Coronary artery (tissue), 2 donors: ENCODE measurements around the gene HSD17B1.

ENCODE experiments used
- DNase-seq: peaks from one replicate; pipeline ENCODE4 v3.0.0-alpha.2; 2017; ENCODE audit warnings: low spot score
- H3K27ac ChIP-seq, 2 donors: fragments of 200-600 bp; sonication (generic); one replicate each; pipeline ENCODE4 v1.5.1; 2016 to 2019
- H3K4me3 ChIP-seq: fragments of 200-600 bp; sonication (generic); 2 replicates; pipeline ENCODE4 v1.5.1; 2016; ENCODE audit warnings: mild to moderate bottlenecking, moderate library complexity
- TF ChIP-seq, protein P1 (sequence below): fragments of 200-600 bp; sonication (generic); IDR thresholded peaks from one replicate; pipeline ENCODE4 v1.5.1; 2019; ENCODE audit warnings: antibody characterized with exemption

HSD17B1 gene

DNA sequence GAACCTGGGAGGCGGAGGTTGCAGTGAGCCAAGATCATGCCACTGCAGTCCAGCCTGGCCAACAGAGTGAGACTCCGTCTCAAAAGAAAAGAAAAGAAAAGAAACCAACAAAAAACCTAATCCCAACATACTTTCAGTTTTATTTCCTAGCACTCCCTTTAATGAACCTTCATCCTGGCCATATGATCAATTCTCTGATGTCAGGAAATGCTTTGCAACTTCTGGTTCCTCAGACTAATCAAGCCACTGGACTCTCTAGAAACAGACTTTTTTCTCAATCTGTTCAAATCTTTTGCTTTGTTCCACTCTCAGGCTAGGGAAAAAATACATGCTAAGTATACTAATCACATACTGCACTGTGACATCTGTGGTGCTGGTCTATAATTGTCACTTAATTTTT lies 38.2 kb downstream of the HSD17B1 start:
- TF ChIP-seq, protein P1, sequence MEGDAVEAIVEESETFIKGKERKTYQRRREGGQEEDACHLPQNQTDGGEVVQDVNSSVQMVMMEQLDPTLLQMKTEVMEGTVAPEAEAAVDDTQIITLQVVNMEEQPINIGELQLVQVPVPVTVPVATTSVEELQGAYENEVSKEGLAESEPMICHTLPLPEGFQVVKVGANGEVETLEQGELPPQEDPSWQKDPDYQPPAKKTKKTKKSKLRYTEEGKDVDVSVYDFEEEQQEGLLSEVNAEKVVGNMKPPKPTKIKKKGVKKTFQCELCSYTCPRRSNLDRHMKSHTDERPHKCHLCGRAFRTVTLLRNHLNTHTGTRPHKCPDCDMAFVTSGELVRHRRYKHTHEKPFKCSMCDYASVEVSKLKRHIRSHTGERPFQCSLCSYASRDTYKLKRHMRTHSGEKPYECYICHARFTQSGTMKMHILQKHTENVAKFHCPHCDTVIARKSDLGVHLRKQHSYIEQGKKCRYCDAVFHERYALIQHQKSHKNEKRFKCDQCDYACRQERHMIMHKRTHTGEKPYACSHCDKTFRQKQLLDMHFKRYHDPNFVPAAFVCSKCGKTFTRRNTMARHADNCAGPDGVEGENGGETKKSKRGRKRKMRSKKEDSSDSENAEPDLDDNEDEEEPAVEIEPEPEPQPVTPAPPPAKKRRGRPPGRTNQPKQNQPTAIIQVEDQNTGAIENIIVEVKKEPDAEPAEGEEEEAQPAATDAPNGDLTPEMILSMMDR = no peak
- H3K4me3 ChIP-seq = no peak overlapping the region
- no peak overlapping the region for H3K27ac ChIP-seq
- no peak for DNase-seq

DNA sequence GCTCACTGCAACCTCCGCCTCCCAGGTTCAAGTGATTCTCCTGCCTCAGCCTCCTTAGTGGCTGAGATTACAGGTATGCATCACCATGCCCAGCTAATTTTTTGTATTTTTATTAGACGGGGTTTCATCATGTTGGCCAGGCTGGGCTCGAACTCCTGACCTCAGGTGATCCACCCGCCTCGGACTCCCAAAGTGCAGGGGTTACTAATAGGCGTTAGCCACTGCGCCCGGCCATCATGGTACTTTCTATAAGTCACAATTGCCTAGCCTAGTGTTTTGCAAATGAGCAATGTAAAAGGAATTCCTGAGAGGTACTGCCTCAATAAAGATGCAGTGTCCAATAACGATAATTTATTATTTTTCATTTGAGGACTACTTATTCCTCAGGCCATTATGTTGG lies 38.7 kb downstream of the HSD17B1 start:
- no peak for DNase-seq

DNA sequence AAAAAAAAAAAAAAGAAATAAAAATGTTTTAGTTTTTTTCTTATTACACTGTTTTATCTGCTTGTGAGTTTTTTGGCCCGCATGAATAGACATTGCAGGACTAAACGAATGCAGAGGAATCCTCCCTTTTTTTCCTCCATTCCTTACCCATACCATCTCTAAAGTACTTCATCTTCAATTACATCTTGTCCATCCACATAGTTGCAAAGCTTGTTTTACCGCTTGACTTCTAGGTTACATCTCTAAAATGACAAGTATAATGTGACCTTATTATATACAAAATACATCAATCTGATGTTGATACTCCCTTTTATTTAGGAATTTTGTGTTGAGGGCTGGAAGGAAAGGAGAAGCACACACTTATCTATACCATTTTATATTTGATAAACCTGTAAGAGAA lies 43.7 kb downstream of the HSD17B1 start:
- no peak for DNase-seq
- H3K27ac ChIP-seq = no peak overlapping the region
- H3K4me3 ChIP-seq = no peak overlapping the region
- TF ChIP-seq, protein P1 = no peak

More for the DNA sequence above, 38.7 kb downstream of the HSD17B1 start:
- H3K27ac ChIP-seq = no peak overlapping the region
- TF ChIP-seq, protein P1 = no peak
- H3K4me3 ChIP-seq = no peak overlapping the region

DNA sequence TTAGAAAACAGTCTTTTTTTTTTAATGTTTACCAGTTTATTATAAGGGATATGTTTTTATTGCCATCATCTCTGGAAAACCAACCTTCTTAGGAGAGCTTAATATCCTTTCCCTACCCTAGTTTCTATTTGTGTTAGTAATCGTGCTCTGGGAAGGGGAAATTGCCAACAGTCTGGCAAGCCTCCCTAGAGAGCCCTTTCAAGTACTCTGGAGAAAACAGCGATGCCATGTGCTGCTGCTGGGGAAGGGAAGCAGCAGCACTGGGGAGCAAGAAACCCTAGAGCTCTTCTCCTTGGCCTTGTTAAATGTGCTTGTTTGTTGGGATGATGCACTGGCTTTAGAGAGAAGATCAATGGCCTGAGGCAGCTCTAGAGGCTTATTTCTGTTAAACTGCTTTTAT lies 46.2 kb downstream of the HSD17B1 start:
- TF ChIP-seq, protein P1 = no peak
- DNase-seq = no peak
- Histone ChIP-seq H3K4me3 (no peak overlapping the region), H3K27ac (no peak overlapping the region)

DNA sequence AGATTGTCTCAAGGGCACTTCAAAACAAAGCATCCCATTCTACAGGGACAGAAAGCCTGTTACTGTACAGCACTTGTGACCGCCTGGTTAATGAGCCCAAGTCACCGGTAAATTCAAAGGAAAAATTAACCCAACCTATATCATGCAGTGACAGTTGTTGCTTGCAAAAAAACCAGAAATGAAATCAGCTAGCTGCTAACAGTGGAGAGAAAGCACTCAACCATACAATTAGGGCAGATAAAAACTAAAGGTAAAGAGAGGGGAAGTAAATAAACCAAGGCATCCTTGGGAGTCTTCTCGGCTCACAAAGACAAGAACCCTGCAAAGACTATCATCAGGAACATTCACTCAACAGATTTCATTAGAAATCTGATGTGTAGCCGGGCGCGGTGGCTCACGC lies 50.6 kb downstream of the HSD17B1 start:
- no peak overlapping the region for H3K27ac ChIP-seq
- H3K4me3 ChIP-seq = no peak overlapping the region
- DNase-seq = no peak
- TF ChIP-seq, protein P1 = no peak
